Stimulated activated CD4-positive, alpha-beta T cell treated with anti-CD3 and anti-CD28 coated beads, Interleukin-2, amount 100 ng/mL, for 4 hours (primary cell): Measurements from ENCODE around the gene VCL.
"Not testable (repeated sequence)": the region's sequence is repeated elsewhere in the genome, so short reads cannot be mapped to it uniquely, and the experiment has no call there.

Source experiments
- DNase-seq: peaks from one replicate; pipeline ENCODE4 v3.0.0-alpha.2; 2020; ENCODE audit warnings: low read depth

The VCL gene

DNA sequence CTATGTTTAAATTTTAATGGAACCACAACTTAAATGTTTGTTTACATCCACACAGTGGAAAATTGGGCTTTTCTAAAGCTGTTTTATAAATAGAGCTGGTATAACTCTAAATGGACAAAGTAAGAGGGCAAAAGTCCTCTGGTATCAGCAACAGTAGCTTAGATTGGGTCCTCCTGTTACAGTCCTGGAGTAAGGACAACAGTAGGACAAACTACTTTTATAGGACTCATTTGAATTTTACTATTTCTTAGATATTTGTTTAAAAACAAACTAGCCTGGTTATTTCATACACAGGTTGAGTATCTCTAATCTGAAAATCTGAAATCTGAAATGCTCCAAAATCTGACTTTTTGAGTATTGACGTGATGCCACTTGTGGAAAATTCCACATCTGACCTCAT, 8.4 kb downstream of the VCL start:
- no peak for DNase-seq

DNA sequence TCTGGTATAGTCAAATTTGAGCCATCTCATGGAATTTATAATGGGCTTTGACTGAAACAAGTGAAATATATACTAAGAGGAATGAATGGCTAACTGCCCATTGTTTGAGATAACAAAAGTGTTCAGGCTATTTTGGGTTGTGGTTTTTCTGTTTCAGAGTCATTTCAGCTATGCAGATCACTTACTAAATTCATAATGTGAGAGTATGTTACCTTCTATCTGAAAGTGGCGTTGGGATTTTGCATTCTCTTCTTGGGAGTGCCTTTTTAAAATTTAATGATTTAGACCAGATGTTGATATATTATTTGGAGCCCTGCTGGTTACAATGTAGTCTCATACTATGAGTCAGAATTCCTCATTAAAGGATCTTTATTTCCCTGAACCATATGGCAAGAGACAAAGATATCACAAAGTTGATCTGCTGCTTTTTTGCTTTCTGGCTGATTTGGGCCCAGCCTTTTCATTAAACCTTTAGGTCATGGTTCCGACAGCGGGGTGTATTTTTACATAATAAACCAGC, 10.4 kb downstream of the VCL start:
- DNase-seq: no peak

DNA sequence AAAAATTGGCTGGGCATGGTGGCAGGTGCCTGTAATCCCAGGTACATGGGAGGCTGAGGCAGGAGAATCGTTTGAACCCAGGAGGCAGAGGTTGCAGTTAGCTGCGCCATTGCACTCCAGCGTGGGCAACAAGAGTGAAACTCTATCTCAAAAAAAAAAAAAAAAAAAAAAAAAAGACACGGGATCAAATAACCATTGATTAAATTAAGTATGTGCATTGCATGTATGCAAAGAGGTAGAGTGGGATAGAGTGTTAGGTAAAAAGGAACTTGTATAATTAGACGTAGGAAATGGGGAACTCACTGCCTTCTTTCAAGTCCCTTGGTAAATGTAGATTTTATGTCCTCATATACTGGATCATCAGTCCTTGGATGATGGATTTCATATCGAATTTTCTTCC, 13.1 kb downstream of the VCL start:
- no peak for DNase-seq

DNA sequence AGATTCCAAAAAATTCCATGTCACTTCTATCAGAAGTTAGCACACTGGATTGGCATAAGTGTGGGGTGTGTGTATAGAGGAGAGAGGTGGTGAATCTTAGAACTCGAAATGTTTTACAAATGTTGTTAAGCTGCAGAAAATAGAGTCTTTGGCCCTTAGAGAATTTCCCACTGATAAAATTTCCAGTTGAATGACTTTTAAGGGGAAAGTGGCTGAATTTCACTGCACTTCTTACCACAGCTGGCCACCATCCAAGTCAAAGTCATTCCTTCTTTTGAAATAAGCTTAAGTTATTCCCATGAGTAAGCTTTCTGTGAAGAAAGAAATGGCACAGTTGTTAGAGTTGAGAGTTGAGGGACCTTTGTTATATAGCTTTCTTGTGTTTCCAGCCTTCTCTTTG, 13.9 kb downstream of the VCL start:
- DNase-seq: no peak

DNA sequence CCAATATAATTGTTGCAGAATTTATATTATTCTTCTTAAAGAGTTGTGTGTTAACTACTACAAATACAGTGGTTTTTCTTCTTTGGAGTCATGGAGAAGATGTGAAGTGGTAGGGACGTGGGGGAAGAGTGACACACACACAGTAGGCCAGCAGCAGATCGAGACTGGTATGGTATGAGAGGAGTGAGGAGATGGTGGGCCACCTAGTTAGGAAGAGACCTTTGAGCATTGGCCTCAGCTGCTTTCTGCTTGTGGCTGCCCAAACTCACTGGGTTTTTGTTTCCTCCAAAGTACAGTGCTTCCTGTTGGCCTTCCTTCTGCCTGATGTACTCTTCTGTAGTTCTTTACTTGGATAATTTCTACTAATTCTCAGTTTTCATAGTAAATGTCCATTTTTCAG, 14.6 kb downstream of the VCL start:
- no peak for DNase-seq

DNA sequence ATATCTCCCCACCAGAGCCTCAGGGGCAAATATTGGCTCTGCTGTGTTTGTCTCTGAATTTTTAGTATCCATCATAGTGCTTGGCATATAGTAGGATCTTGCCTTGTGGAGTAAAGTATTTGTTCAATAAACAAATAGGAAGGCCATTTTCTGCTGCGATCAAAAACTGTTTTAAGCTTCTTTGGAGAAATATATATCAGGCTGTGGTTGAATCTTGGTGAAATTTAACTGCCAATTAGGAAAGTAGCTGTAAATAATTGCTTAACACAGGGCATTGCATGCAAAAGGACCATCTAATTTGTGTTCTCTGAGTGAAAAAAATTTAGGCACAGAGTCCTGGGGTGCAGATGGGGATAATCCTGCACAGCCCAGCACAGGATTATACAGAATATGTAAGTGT, 15.1 kb downstream of the VCL start:
- DNase-seq: no peak

DNA sequence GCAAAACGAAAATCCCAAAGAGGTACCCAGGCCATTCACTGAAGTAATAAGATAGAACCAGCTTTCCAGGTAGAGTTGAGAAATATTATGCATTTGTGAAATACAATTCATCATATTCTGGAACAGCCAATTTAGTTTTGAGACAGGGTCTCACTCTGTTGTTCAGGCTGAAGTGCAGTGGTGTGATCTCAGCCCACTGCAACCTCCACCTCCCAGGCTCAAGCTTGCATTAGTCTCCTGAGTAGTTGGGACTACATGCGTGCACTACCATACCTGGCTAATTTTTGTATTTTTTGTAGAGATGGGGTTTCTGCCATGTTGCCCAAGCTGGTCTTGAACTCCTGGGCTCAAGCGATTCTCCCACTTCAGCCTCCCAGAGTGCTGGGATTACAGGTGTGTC, 16.7 kb downstream of the VCL start:
- not testable (repeated sequence) for DNase-seq

DNA sequence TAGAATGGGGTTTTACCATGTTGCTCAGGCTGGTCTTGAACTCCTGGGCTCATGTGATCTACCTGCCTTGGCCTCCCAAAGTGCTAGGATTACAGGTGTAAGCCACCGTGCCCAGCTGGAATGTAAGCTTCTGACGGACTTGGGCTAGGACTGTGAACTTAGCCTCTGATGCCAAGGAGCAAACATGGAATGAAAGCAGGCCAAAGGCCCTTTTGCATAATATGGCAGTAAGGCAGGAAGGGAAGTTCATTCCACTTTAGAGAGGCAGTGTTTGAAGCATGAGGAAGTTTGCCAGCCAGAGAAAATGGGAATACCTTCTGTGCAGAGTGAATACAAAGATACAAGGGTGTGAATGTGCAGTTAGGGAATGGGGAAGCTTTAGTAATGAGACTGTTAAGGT, 20.3 kb downstream of the VCL start:
- no peak for DNase-seq

DNA sequence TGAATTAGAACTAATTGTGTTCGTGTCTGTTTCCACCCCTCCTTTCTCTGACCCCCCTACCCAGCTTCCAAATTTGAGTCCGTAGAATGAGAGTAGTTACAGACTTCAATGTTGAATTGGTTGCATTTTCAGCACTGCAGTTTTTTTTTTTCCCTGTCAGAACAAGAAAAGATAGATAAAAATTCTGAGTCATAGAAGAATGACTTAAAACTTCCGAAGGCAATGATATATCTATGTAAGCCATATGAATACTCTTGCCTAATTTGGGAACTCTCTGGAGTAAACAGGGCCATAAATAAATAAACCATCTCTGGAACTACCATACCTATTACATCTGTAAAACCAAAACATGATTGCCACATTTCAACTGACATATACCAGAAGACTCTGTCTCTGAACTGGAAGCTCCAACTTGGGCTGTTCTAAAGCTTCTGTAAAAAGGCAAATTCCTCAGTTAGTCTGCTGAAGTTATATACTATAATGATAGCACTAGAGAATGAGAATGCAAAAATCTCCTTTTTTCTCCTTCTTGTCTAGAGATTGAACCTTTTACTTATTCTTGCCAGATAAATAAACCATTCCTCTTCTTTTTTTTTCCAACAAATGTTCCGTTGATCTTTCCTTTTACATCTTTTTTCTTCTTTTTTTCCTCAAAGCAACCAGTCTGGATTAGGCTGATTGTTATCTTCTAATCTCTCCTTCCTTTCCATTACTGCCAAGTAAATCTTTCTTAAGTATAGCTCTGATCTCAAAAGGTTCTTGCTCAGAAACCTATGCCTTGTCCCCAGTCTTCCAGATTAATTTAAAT, 23.5 kb downstream of the VCL start:
- no peak for DNase-seq

DNA sequence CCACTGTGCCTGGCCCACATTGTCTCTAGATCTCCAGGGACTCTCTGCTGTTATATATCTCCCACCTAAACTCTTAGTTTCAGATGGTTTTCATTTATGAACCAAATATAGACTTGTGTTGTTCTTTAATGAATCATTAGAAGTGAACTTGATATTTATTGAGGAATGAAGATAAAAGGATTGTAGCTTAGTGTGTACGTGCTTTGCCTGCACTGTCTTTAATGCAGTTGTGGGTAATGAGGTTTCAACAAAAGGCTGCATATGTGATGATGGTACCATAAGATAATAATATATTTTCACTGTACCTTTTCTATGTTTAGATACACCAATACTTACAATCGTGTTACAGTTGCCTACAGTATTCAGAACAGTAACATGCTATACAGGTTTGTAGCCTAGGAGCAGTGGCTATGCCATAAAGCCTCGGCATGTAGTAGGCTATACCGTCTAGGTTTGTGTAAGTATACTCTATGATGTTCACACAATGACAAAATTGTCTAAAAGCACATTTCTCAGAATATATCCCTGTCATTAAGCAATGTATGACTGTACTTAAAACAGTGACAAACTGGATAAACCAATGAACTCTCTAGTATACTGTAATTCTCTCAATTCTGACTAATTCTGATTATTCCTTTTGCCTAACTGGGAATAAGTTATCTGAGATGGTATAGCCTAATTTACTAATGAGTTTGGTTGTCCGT, 25.2 kb downstream of the VCL start:
- DNase-seq: no peak

DNA sequence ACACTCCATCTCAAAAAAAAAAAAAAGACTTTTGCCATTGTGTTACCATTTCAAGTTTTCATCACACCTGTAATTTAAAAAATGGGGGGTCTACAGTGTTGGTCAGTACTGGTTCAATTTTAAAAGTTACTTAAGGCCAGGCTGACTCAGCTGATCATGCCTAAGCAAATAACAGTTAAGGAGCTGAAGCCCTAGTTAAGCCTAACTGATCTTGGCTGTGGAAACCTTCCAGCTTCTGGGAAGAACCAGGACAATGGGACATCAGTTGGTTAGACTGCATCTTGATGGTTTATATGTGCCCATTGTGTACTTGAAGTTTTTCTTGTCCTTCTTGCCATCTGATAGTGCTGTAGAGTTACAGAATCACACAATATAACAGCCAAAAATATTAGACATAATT, 26.7 kb downstream of the VCL start:
- no peak for DNase-seq

DNA sequence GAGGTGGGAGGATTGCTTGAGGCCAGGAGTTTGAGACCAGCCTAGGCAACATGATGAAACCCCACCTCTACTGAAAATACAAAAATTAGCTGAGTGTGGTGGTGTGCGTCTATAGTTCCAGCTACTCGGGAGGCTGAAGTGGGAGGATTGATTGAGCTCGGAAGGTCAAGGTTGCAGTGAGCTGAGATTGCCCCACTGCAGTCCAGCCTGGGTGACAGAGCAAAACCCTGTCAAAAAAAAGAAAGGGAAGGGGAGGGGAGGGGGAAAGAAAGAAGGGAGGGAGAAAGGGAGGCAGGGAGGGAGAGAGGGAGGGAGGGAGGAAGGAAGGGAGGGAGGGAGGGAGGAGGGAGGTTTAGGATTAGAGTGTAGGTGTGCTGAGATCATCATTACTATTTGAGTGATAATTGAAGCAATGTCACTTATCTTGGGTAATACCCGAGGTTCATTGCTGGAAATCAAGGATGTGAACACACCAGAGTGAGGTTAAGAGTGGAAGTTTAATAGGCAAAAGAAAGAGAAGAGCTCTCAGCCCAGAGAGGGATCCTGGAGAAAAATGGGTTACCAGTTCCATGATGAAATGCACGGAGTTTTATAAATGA, 27.6 kb downstream of the VCL start:
- DNase-seq: no peak

DNA sequence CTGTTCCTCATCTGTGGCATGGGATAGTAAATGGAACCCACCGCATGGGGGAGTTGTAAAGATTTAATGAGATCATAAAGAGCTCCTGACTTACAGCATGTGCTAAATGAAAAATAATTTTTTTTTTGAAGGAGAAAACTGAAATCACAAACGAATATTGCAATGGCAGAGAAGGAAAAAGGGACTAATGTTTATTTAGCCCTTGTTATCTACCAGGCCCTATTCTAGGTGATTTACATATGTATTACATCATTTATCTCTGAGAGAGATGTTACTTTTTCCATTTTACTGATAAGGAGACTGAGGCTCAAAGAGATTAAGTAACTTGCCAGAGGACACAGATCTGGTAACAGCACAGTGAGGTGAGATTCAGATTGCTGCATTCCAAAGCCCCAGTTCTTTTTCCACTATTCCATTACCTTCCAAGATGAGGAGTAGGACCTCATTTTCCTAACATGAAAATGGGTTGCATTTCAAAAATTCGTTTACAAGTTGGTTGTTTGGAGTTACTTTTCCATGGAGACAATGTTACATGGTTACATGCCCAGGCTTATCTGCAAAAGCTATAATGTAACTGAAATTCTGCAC, 28.6 kb downstream of the VCL start:
- no peak for DNase-seq

DNA sequence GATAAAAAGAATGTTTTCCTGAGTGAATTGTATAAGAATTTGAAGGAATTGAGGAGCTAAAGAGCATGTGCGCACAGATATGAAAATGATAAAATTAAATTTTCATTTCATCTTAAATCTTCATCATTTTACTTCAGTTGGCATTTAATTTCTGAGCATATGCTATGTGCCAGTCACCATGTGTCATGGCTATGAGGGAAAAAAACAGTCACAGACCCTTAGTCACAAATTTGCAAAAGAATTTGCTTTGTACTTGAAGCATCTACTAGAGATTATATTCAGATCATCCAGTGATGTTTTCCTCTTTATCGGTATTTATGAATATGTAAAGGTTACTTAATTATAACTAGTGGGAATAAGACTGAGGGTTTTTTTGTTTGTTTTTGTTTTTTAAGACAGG, 29.8 kb downstream of the VCL start:
- DNase-seq: no peak

DNA sequence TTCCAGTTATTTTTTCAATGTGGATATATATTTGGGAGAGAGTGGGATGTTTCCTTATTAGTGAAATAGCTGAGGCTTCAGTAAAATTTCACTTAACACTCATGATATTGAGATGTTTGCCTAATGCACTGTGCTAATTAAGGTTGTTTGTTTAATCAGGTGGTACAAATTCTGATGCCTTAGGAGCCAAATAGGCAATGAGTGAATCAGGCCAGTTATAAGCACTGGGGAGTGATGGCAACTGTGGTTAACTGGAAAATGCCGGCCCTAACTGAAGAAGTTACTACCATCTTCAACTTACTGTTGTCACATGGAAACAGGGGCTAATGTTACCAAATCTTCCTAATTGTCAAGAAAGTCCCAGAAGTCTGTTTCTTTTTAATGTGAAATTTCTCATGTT, 32.0 kb downstream of the VCL start:
- DNase-seq: no peak

DNA sequence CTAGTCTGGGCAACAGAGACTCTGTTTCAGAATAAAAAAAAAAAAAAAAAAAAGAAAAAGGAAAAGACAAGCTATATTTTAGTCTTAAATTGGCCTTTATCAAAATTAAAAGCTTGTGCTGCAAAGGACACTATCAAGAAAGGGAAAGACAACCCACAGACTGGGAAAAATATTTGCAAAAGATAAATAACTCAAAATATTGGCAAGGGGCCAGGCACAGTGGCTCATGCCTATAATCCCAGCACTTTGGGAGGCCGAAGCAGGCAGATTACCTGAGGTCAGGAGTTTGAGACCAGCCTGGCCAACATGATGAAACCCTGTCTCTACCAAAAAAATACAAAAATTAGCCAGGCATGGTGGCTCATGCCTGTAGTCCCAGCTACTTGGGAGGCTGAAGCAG, 34.3 kb downstream of the VCL start:
- not testable (repeated sequence) for DNase-seq

DNA sequence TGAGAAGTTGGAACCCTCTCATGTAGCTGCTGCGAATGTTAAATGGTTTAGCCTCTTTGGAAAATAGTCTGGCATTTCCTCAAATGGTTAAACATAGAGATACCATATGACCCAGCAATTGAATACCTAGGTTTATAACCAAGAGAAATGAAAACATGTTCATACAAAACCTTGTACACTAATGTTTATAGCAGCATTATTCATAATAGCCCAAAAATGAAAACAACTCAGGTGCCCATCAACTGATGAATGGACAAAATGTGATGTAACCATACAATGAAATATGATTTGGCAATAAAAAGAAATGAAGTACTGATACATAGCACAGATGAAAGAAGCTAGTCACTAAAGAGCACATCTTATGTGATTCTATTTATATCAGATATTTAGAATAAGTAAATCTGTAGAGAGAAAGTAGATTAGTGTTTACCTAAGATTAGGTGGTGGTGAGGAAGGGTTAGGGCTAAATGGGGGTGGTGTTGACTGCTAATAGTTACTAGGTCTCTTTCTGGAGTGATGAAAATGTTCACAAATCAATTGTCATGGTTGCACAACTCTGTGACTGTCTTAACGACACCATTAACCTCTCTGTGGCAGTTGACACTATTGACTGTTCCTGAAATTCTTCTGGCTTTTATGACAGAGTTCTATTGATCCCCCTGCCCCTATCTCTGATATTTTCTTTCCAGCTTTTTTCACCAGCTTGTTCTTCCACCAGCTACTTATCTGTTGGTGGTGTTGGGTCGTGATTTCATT, 35.2 kb downstream of the VCL start:
- no peak for DNase-seq

DNA sequence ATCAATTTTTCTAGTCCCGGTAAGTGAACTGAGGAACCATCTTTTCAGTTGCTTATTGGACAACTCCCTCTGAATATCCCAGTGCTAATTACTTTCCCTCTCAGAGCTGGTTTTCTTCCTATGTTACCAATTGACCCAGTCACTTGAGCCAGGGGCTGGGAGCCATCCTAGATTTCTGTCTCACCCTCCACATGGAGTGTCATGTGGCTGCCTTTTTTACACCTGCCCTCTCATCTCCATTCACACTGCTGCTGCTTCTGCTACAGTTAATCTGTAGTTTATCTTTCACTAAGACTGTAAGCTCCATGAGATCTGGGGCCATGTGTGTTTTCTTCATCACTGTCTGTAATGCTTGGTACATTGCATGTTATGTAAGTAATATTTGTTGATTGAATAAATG, 35.8 kb downstream of the VCL start:
- no peak for DNase-seq

DNA sequence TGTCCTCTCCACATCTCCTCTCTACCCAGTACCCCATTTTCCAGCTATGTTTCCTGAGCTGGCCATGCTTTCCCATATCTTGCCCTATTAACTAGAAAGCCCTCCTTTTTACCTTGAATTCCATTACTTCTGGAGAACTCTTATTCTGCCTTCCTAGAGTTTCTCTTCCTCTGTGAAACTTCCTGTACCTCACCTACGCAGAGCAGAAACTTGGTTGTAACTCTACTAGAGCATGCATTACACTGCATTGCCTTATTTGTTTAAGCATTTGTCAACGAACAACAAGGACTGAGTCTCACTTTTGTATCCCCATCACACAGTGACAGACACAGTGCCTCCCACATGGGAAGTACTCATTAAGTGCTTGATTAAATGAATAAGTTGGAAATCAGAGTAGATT, 36.4 kb downstream of the VCL start:
- no peak for DNase-seq

DNA sequence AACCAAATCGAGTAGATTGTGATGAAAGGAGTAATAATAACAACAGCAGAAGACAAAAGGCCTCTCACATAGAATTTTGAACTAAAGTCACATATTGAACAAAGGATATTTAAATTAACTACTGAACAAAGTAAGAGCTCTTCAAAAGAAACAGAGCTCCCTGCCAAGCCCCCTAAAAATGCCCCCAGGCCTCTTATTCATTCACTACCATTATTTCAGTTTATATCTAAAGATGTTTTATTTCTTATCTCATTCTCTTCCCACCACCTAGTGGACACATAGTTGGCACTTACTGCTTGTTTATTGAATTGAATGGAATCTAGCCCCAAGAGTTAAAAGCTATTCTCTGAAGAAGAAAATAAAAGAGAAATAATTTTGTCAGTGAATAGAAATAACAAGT, 37.4 kb downstream of the VCL start:
- no peak for DNase-seq

DNA sequence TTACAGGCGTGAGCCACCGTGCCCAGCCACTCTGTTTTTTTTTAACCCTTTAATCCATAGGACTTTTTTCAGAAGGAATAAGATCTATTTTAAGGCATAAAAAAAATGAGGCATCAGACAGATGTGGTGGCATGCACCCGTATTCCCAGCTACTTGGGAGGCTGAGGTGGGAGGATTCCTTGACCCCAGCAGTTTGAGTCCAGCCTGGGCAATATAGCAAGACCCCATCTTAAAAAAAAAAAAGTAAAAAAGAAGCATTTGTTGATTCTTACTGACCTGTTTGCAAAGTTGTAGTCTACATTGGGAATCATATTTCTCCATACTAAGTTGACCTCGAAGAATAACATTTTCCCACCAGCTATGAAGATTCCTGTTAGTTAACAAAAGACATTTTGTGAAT, 38.6 kb downstream of the VCL start:
- DNase-seq: no peak

DNA sequence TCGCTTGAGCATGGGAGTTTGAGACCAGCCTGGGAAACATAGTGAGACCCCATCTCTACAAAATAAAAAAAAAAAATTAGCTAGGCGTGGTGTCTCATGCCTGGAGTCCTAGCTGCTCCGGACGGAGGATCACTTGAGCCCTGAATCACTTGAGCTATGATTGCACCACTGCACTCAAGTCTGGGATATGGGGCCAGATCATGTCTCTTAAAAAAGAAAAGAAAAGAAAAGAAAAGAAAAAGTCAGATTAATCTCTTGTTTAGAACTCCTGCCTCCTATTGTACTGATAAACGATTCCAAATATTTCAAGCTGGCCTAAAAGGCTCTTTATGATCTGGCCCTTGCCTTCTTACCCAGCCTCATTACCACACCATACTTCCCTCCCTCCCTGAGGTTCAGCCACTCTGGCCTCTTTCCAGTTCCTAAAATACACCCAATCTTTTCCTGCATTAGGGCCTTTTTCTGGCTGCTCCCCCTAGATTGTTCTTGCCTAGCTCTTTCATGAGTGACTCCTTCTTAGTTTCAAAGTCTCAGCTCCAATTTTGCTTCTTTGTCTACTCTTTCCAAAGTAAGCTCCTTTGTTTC, 41.7 kb downstream of the VCL start:
- DNase-seq: no peak
